HG03571 (cell line): ENCODE data around the gene PLCB1.
A peak's percentile ranks its signal among the peaks of the same experiment; 100 is the strongest.

Experiments used
- ATAC-seq: cut with Tn5 transposase; IDR thresholded peaks from one replicate; pipeline ENCODE4 v1.9.1; 2021; ENCODE audit not compliant: unreplicated experiment

The PLCB1 gene

DNA sequence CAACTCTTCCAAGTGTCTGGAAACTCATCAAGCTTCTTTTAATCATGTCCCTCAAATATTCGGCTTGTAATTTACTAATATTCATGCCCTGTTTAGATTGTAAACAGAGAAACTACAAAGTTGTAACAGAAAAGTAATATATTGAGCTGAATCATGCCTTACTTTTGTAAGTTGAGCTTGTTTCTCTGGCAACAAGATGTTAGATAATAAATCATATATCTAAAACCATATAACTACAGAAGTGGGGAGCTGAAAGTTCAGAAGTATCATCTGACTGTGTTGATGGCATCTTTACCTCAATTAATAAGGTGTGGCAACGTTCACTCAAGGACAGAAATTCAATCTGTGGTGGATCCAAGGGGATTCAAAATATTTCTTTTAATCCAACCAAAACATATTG lies 263.9 kb downstream of the PLCB1 start:
- ATAC-seq = no peak

DNA sequence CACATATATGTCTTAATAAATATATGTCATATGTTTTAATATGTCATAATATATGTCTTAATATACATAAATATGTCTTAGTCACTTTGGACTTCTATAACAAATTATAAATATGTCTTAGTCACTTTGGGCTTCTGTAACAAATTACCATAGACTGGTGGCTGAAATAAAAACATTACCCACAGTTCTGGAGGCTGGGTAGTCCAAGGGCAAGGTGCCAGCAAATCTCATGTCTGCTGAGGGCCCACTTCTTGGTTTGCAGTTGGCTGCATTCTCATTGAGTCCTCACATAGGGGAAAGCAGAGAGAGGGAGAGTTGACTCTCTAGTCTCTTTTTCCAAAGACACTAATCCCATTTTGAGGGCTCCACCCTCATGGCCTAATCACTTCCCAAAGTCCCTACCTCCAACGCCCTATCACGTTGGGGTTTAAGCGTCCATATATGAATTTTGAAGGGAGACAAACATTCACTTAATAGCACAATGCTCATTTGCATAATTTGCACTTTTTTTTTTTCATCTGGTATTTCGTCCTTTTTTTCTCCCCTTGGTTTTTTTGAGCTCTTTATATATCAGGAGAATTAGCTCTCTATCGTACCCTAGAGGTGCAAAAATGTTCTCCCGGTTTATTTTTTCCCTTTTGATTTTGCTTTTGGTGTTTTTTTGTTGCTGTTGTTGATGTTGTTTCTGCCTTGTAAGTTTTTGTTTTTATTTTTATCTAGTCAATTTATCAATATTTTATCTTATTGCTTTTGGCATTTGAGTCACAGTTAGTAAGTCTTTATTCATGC lies 266.4 kb downstream of the PLCB1 start:
- no peak for ATAC-seq

DNA sequence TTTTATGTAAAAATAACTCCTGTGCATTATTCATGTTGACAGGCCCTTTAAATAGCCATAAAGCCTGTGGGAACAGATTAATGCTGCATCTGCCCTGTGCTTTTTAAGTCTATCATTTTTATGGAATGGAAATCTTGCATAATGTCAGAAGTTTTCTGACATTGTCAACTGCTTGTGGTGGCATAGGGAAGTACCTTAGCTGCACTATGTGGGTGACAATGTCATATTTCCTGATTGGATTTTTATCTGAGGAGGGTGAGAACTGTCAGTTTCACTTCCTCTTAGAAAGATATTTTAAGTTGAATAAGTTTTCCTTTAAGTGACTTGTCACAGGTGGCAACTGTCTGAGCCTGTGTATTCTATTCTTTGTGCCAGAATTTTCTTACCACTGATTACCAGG lies 267.9 kb downstream of the PLCB1 start:
- ATAC-seq = peak; percentile 97

DNA sequence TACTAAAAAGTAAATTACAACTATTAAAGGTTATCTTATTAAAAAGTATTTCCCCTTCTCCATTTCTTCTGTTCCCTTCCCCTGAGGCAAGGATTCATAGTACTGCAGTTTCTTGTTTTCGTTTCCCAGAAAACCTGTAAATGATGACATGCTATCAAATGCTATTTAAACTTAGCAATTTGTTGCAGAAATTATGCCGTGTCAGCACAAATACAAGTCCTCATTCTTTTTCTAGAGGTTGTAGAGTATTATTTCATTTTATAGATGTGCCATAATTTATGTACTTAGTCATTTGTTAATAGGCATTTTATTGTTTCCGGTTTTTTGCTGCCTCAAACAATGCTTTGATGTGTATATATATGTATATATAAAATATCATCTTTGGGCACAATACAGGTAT lies 268.4 kb downstream of the PLCB1 start:
- ATAC-seq = no peak

DNA sequence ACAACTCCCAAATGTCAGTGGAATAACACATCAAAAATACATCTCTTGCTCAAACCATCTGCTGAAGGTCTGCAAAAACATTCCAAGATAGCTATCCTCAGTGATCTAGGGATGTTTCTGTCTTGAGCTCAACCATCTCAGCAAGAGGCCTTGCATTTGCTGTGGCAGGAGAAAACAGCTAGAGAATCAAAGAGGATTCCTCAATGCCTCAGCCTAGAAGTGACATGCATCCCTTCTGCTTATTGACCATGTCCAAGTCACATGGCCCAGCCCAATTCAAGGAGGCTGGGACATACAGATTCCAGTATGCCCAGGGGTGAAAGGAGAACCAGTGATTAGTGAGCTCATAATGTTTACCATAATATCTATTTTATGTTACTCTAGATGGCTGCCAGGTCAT lies 269.5 kb downstream of the PLCB1 start:
- no peak for ATAC-seq

DNA sequence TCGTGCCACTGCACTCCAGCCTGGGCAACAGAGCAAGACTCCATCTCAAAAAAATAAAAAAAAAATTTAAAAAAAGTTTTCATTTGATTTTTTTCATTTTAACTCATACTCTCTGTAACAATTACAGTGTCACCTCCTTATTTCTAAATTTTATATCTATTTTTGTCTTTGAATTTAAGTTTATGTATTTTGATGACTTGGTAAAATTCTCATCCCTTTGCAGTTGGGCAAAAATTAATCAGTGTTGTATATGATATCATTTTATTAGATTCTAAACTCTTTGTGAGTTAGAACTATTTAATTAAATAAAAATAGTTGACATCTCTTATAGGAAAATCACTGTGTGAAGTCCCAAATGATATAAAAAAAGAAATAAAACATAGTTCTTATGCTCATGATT lies 270.7 kb downstream of the PLCB1 start:
- ATAC-seq = no peak

DNA sequence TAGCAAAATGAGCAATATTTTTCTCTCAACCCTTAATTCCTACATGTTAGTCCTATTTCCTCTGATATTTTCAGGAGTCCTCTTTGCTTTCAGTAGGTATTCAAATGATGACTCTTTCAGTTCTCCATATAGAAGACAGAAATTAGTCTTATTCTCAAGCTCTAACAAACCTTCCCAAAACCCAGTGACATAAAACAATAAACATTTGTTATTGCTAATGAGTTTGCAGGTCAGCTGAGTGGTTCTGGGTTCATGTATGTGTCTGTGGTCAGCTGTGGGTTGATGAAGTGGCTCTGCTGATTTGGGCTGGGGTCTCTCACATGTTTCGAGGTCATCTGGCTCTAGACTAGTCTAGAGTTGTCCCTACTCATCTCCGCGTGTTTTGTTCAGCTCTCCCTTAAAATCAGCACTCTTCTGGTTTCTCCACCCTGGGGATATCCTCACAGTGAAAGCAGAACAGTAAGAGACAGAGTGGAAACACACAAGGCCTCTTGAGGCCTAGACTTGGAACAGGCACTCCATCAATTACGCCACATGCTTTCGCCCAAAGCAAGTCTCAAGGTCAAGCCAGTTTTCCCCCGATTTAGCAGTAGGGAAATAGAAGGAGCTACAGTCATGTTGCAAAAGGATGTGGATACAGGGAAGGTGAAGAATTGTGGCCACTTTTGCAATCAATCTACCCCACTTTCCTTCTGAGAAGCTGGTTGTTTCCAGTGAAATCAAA lies 273.0 kb downstream of the PLCB1 start:
- ATAC-seq = no peak

DNA sequence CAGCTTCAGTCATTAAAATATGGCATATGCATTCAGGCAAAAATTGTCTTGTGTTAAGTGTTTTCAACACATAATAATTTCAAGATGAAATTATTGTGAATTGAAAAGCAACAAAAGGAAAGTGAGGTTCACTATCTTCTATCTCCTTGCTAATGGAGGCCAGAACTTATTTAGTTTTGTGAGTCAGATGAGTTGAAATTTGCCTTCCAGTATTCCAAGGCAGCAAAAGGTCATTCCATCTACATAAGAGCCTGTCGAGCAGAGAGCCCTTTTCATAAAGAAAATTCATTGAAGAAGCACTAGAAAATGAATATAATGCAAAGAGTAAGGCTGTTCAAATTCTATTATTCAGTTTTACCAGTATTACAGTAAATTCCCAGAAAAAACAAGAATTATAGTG lies 274.3 kb downstream of the PLCB1 start:
- no peak for ATAC-seq

DNA sequence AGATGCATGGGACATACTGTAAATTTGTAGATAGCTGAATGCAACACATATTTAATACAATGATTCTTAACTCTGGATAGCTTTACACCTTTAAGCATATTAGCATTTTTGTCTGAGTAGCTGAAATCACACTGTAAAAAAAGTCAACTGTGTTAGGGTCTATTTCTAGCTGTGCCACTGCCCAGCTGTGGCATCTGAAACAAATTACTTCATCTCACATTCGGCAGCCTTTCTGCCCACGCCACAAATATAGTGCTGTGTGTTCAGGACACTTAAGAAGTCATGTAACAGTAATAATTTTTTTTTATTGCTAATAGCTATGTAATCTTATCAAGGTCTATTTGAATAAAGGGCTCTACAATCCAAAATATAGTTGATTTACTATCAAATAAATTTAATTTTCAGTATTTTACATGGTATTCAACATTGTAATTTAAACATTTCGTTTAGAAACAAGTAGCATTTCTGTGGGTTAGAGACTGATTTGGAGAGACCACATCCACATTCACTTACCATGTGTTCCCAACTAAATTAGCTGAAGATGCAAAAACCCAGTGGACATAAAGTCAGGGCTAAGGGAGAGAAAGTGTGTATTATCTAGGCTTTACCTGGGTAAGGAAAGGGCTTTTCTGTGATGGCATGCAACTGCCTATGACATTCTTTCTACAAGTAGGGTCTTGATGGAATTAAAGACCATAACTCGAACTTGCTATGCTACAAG lies 276.7 kb downstream of the PLCB1 start:
- no peak for ATAC-seq

DNA sequence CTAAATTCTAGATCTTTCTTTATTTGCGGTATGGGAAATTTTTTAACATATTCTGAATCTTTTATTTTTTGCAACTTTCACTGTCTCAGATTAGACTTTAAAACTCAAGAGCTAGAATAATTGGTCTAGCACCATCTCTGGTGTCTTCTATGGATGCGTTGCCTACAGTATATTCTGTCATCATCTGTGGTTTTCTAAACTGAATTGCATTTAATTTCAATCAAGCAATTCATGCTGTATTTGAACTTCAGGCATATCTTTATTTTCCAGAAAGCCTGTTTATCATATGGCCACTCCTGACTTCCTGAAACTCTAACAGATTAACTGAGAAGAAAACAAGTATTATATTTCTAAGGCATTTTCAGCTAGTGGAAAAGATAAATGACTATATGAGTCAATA lies 281.6 kb downstream of the PLCB1 start:
- no peak for ATAC-seq

DNA sequence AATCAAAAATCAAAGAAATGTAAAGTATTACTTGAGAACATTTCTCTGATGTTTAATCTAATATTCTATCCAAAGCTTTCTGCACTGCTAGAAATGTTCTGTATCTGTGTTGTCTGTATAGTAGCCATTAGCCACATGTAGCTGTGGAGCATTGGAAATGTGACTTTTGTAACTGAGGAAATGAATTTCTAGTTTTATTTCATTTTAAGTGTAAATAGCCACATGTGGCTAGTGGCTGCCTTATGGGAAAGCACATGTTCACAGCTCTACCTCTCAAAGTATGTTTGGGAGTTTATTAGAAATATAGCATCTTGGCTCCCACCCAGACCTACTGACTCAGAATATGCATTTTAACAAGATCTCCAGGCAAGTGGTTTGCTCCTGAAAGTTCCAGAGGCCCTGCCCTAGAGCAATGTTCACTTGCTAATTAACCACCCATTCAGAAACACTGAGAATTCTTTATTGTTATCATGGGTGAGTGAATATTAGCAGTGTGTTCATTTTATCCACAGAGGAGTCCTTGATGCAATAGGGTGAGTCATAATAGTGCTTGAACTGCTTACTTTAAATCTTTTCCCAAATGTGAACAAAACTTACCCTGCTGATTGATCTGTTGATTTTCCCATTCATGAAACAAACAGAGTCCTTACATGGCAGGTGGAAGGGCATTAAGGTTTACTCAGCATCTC lies 282.7 kb downstream of the PLCB1 start:
- no peak for ATAC-seq

DNA sequence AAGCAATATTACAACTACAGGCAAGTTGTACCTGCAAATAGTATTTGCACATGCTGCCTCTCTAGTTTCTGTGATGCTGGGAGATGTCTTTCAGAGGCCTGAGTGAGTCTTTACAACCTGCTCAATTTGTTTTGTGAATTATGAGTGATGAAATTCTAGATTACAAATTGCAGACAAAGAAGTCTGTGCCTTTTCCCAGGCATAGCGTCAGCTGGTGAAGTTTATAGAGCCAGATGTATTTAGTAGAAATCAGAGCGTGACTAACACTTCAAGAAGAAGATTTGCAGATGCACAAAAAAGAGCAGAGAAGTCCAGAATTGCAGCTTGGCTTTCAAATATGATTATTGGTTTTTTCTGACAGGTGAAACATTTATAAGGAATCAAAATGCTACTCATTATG lies 289.9 kb downstream of the PLCB1 start:
- no peak for ATAC-seq

DNA sequence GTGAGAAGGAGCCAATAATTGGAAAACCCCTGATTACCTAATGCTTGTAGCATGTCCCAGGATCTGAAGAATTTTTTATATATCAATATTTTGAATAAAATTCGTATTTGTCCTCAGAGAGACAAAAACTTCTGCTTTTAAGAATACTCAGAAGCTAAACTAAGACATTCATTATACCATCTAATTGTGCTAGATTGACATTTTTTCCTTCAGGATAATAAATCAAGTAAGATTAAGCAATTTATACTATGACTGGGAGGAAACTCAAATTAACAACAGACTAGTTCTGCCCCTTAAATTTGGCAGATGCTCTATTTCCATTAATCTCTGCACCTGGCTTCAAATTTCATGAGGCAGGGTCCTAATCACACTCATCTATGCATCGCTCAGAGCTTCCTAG lies 291.4 kb downstream of the PLCB1 start:
- no peak for ATAC-seq

DNA sequence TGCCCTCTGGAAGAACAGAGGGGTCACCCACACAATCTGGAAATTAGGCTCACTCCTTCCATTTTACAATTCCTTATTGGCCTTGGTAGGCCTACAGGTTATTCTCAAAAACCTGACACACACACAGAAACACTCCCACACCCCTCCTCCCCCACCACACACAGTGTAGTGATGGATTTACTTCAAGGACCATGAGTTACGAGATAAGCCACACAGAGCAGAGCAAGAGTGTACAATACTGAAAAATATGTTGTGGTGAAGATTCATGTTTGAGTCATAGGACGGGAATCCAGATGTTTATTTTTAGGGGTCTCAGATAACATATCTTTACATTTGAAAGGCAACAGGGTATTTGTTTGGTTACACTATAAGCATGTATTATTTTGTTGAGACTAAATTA lies 291.9 kb downstream of the PLCB1 start:
- no peak for ATAC-seq

DNA sequence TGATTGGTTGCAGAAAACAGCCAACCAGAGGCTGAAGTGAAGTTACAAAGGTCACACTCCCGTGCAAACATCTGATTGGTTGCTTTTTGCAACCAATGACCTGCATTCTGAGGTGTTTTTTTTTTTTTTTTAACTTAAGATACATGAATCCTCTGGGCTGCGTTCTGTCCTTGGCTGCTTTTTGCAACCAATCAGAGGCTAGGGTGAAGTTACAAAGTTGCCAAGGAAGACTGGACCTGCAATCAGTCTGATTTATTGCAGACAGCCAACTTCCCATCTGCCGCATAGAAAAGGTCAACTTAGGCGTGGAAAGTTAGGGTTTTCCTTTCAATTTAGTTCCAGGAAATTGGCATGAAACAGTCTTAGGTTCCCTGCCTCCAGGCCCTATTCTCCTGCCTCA lies 292.9 kb downstream of the PLCB1 start:
- no peak for ATAC-seq

DNA sequence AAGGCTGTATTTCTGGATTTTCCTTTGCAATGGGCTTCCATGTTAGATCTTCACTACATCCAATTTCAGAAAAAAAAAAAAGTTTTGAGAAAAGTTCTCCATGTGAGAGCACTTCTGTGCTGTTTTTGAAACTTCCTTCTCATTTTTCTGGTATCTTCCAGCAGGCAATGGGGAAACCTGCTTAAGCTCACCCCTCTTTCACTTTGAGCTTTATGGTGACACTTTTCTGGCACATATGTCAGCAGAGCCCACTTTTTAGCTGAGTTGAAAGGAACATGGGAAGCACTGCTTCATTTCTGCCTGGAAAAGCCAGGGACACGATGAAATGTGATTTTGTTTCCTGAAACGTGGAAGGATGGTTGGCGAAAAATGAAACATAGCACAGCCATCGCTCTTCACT lies 293.7 kb downstream of the PLCB1 start:
- ATAC-seq = no peak

DNA sequence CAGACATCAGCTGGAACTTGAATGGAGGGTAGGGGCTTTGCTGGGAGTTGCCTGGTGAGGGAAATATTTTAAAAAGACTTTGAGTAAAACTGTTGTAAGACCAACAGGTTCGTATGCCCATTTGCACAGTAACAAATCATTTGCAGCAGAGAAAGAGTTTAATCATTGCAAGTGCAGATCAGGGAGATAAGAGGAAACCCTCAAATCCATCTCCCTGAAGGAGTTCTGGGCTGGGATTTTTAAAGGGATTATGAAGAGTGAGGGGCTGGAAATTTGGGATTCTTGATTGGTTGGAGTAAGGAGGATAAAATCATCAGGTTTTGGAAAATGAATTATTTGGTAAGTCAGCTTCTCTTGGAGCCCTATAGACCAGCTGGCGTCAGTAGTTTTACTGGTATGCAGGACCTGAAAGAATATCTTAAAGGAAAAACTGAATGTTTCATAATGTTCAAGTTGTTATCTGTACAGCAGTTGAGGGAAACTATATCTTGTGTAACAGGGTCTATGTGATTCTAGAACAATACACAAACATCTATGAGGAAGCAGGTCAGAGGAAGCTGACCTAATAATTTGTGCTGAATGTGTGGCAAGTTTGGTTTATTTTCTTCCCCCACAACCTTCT lies 295.5 kb downstream of the PLCB1 start:
- no peak for ATAC-seq

DNA sequence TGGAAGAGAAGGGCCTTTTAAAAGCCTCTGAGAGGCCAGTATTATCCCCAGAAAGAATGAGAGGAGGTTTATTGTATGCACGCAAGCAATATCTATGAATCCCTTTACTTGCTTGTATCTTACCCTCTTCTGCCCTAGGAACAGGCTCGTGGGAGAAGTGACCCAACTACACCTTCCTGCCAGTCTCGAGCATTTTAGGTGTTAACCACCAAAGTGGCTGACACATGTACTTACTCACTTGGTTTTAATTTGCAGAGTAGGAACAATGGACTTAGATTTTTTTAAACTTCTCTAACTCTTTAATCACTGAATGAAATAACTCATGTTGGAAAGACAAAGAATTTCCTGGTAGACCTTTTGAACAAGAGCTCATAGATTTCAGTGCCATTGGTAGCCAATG lies 296.9 kb downstream of the PLCB1 start:
- ATAC-seq = no peak

DNA sequence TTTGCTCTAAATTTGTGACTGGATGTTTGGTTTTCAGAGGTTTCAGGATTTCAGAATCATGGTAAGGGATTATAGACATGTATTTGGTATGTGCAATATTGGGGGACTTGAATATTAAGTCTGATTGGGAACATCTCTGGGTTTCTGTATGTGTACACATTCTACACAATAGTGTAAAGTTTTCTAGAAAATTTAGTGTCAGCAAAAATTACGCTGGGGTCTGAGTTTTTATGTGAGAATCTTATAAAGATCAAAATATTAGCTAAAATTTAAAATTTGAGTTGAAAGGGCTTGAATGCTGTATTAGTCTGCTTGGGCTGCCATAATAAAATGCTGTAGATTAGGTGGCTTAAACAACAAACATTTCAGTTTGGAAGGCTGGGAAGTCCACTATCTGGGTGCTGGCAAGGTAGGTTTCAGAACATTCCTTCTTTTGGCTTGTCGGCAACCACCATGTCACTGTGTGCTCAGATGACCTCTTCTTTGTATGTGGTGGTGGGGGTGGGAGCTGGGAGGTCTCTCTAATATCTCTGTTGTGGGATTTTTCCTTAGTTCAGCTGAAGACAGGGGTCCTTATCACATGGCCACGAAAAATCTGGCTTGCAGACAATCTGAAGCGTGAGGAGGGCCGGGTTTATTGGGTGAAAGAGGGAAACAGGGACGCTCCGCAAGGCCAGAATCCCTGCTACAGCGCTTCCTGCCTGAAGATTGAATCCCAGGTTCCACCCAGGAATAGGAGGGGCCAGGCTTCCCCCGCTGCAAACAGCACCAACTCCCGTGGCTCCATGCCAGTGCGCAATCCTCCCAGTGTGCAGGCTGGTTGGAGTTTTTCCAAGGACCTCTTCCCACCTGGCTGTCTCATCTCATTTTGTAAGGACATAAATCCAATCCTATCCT lies 299.7 kb downstream of the PLCB1 start:
- ATAC-seq = no peak
